IMR-90 (cell line): ENCODE data around the gene APOB. TPM values are rescaled to one million over a fixed set of nuclear protein-coding genes. Genes with fewer than 3 reads are reported as not detected.

Source experiments
- ATAC-seq: fragments of 200-7000 bp; cut with Tn5 transposase; 2 replicates; pipeline ENCODE4 v1.9.1; 2020; ENCODE audit warnings: low read depth, mild to moderate bottlenecking, moderate library complexity
- BruUV-seq: library from RNA; stranded (reverse); fragments of 400-500 nt; replicated peaks from 2 replicates; lab custom pipeline; 2021; lab: Mats Ljungman, UMichigan
- CTCF ChIA-PET: fragments of 300-600 bp; formaldehyde crosslinking; extraction: SDS; loops from one replicate; lab custom pipeline; 2021; ENCODE audit warnings: antibody characterized with exemption; lab: Yijun Ruan, JAX
- POLR2A ChIA-PET: fragments of 300-600 bp; sonication (Branson Sonifier 250); formaldehyde crosslinking; loops from one replicate; lab custom pipeline; 2022; ENCODE audit warnings: antibody characterized with exemption; ENCODE audit not compliant: unreplicated experiment; lab: Charles Lee
- DNase-seq: peaks from one replicate; pipeline ENCODE4 v3.0.0; 2013
- H2AFZ ChIP-seq: replicated peaks from 2 replicates; pipeline ENCODE3; 2013; ENCODE audit warnings: low read length, mild to moderate bottlenecking; ENCODE audit not compliant: poor library complexity
- H2AK5ac ChIP-seq: 2 replicates; pipeline ENCODE4 v1.6.1; 2013; ENCODE audit warnings: low read depth, low read length, inconsistent platforms
- H2AK9ac ChIP-seq: replicated peaks from 2 replicates; pipeline ENCODE3; 2013; ENCODE audit warnings: mild to moderate bottlenecking, low read depth, low read length, moderate library complexity; ENCODE audit not compliant: poor library complexity
- H2BK120ac ChIP-seq: 2 replicates; pipeline ENCODE4 v1.6.1; 2013; ENCODE audit warnings: low read depth, low read length, inconsistent platforms
- H2BK15ac ChIP-seq: 3 replicates; pipeline ENCODE4 v1.6.1; 2013; ENCODE audit warnings: low read depth, low read length, inconsistent platforms
- H2BK20ac ChIP-seq: 2 replicates; pipeline ENCODE4 v1.6.1; 2013; ENCODE audit warnings: low read depth, mild to moderate bottlenecking, inconsistent platforms, low read length, moderate library complexity
- H2BK5ac ChIP-seq: 2 replicates; pipeline ENCODE4 v1.6.1; 2013; ENCODE audit warnings: mild to moderate bottlenecking, low read depth, low read length, inconsistent platforms; ENCODE audit not compliant: poor library complexity, severe bottlenecking
- H3K14ac ChIP-seq: replicated peaks from 2 replicates; pipeline ENCODE4 v1.6.1; 2013; ENCODE audit warnings: low read depth, low read length, inconsistent platforms
- H3K18ac ChIP-seq: 2 replicates; pipeline ENCODE4 v1.6.1; 2013; ENCODE audit warnings: low read depth, low read length, control low read depth
- H3K23ac ChIP-seq: 2 replicates; pipeline ENCODE4 v1.6.1; 2013; ENCODE audit warnings: low read depth, low read length, inconsistent platforms
- H3K27ac ChIP-seq: 2 replicates; pipeline ENCODE4 v1.5.1; 2013; ENCODE audit warnings: mild to moderate bottlenecking, control low read depth, low read length; ENCODE audit not compliant: insufficient read depth
- H3K27me3 ChIP-seq: 2 replicates; pipeline ENCODE4 v1.6.1; 2013; ENCODE audit warnings: low read length; ENCODE audit not compliant: control insufficient read depth, insufficient read depth
- H3K36me3 ChIP-seq: 2 replicates; pipeline ENCODE4 v1.6.1; 2013; ENCODE audit warnings: low read length, mixed read lengths; ENCODE audit not compliant: control insufficient read depth, insufficient read depth
- H3K4ac ChIP-seq: 2 replicates; pipeline ENCODE4 v1.6.1; 2013; ENCODE audit warnings: low read depth, low read length, inconsistent platforms
- H3K4me1 ChIP-seq: 2 replicates; pipeline ENCODE4 v1.6.1; 2013; ENCODE audit warnings: low read length, mixed read lengths; ENCODE audit not compliant: control insufficient read depth, insufficient read depth
- H3K4me2 ChIP-seq: 2 replicates; pipeline ENCODE4 v1.6.1; 2013; ENCODE audit warnings: low read depth, mild to moderate bottlenecking, control low read depth, low read length, moderate library complexity
- H3K4me3 ChIP-seq: 2 replicates; pipeline ENCODE4 v1.5.1; 2013; ENCODE audit warnings: low read depth, mild to moderate bottlenecking, control low read depth, low read length, moderate library complexity; ENCODE audit not compliant: insufficient read depth
- H3K56ac ChIP-seq: 2 replicates; pipeline ENCODE4 v1.6.1; 2013; ENCODE audit warnings: low read length, inconsistent platforms; ENCODE audit not compliant: insufficient read depth; ENCODE audit errors: extremely low read depth
- H3K79me1 ChIP-seq, 2 experiments: 2 replicates each; pipeline ENCODE4 v1.6.1; 2013; ENCODE audit warnings: low read length in 2 of 2, inconsistent platforms in 1 of 2, low read depth in 1 of 2
- H3K9ac ChIP-seq: 2 replicates; pipeline ENCODE4 v1.6.1; 2013; ENCODE audit warnings: low read depth, low read length, control low read depth
- H3K9me1 ChIP-seq: 2 replicates; pipeline ENCODE4 v1.6.1; 2013; ENCODE audit warnings: low read length, inconsistent platforms; ENCODE audit not compliant: insufficient read depth
- H3K9me3 ChIP-seq: 2 replicates; pipeline ENCODE4 v1.6.1; 2013; ENCODE audit warnings: low read length; ENCODE audit not compliant: control insufficient read depth, insufficient read depth
- H4K20me1 ChIP-seq: 2 replicates; pipeline ENCODE4 v1.6.1; 2013; ENCODE audit warnings: low read length, inconsistent platforms; ENCODE audit not compliant: insufficient read depth
- H4K5ac ChIP-seq: 2 replicates; pipeline ENCODE4 v1.6.1; 2013; ENCODE audit warnings: mild to moderate bottlenecking, low read depth, low read length, control low read depth
- H4K8ac ChIP-seq, 2 experiments: 2 replicates each; pipeline ENCODE4 v1.6.1; 2013; ENCODE audit warnings: low read depth in 2 of 2, low read length in 2 of 2, control low read depth in 1 of 2, inconsistent platforms in 1 of 2
- H4K91ac ChIP-seq: 2 replicates; pipeline ENCODE4 v1.6.1; 2013; ENCODE audit warnings: low read depth, low read length, inconsistent platforms; ENCODE audit not compliant: insufficient read depth
- CEBPB ChIP-seq: IDR thresholded peaks from 2 replicates; pipeline ENCODE4 v1.6.1; 2012; ENCODE audit warnings: low read depth, low read length, improper control_type of control experiment
- CHD1 ChIP-seq: IDR thresholded peaks from 2 replicates; pipeline ENCODE4 v1.6.1; 2012; ENCODE audit warnings: low read depth, low read length, improper control_type of control experiment
- CTCF ChIP-seq: conservative IDR thresholded peaks from 2 replicates; pipeline ENCODE4 v1.5.1; 2012; ENCODE audit warnings: mild to moderate bottlenecking, low read depth, low read length, improper control_type of control experiment
- ELK1 ChIP-seq: fragments of 150-350 bp; IDR thresholded peaks from 2 replicates; pipeline ENCODE4 v1.6.1; 2016; ENCODE audit warnings: low read depth, mild to moderate bottlenecking, low read length, moderate library complexity, borderline replicate concordance
- FOS ChIP-seq: fragments of 150-350 bp; IDR thresholded peaks from 2 replicates; pipeline ENCODE4 v1.6.1; 2016; ENCODE audit warnings: low read depth, low read length
- MAFK ChIP-seq: IDR thresholded peaks from 2 replicates; pipeline ENCODE4 v1.6.1; 2012; ENCODE audit warnings: low read depth, low read length, improper control_type of control experiment
- MAZ ChIP-seq: IDR thresholded peaks from 2 replicates; pipeline ENCODE4 v1.6.1; 2012; ENCODE audit warnings: low read depth, mild to moderate bottlenecking, low read length, improper control_type of control experiment, moderate library complexity, borderline replicate concordance
- MXI1 ChIP-seq: IDR thresholded peaks from 2 replicates; pipeline ENCODE4 v1.6.1; 2012; ENCODE audit warnings: low read depth, mild to moderate bottlenecking, low read length, moderate library complexity, borderline replicate concordance
- NFE2L2 ChIP-seq: fragments of 150-350 bp; IDR thresholded peaks from 2 replicates; pipeline ENCODE4 v1.6.1; 2016; ENCODE audit warnings: low read depth, mild to moderate bottlenecking, low read length
- POLR2A ChIP-seq: IDR thresholded peaks from 2 replicates; pipeline ENCODE4 v1.6.1; 2012; ENCODE audit warnings: mild to moderate bottlenecking, low read depth, low read length
- RAD21 ChIP-seq: IDR thresholded peaks from 2 replicates; pipeline ENCODE4 v1.6.1; 2012; ENCODE audit warnings: low read length, improper control_type of control experiment
- RCOR1 ChIP-seq: IDR thresholded peaks from 2 replicates; pipeline ENCODE4 v1.6.1; 2012; ENCODE audit warnings: mild to moderate bottlenecking, low read length, improper control_type of control experiment; ENCODE audit not compliant: insufficient replicate concordance
- RFX5 ChIP-seq: IDR thresholded peaks from 2 replicates; pipeline ENCODE4 v1.8.0; 2012; ENCODE audit warnings: low read depth, mild to moderate bottlenecking, low read length, moderate library complexity
- SMC3 ChIP-seq: fragments of 150-350 bp; IDR thresholded peaks from 2 replicates; pipeline ENCODE4 v1.6.1; 2016; ENCODE audit warnings: low read depth, mild to moderate bottlenecking, antibody characterized with exemption, low read length, moderate library complexity
- USF2 ChIP-seq: fragments of 150-350 bp; IDR thresholded peaks from 2 replicates; pipeline ENCODE4 v1.6.1; 2017; ENCODE audit warnings: mild to moderate bottlenecking, antibody characterized with exemption, low read length, low read depth
- WGBS, 2 experiments: methylation state at CpG; one replicate each; pipeline versions ENCODE4 v1.1.5 to v1.1.7; 2013; ENCODE audit warnings: missing lambda C conversion rate in 2 of 2; ENCODE audit not compliant: insufficient read length in 1 of 2; ENCODE audit errors: extremely low coverage in 2 of 2; 5-methylcytosine and 5-hydroxymethylcytosine counted together
- dilution Hi-C: fragments of 300-500 bp; cut with HindIII; formaldehyde crosslinking; loops from one replicate; pipeline ENCODE4 v1.14.3; 2018; ENCODE audit warnings: low sequenced_read_pairs; ENCODE audit not compliant: unreplicated experiment
- in situ Hi-C: fragments of 300-500 bp; cut with MboI; formaldehyde crosslinking; loops from 3 replicates; pipeline ENCODE4 v1.14.3; 2019; ENCODE audit warnings: low sequenced_read_pairs, inconsistent platforms, mixed read lengths
- intact Hi-C: fragments of 100-400 bp; cut with micrococcal nuclease; formaldehyde crosslinking; loops from 2 replicates; pipeline ENCODE4 v1.10.0; 2022
- polyA plus RNA-seq, 3 experiments: library from polyadenylated mRNA; depleted of rRNA; stranded (reverse); fragments of >200 nt; gene quantifications; 2 replicates each; pipeline ENCODE4 v1.2.3, GENCODE V29; 2012; ENCODE audit warnings: low replicate concordance in 1 of 3
- total RNA-seq: library from RNA; depleted of rRNA; stranded (reverse); fragments of >200 nt; gene quantifications from 2 replicates; pipeline ENCODE4 v1.2.3, GENCODE V29; 2012

APOB gene
- total and polyA plus RNA-seq, 2 of the 4 experiments (the other 2 are of a cell fraction) = under 0.01 TPM; not detected in 1

GRCh38 chr2:21032338-21033236 is 11.3 kb downstream of the APOB start:
- no peak overlapping the region for H3K56ac ChIP-seq
- ATAC-seq = no peak
- TF ChIP-seq POLR2A (no peak), MXI1 (no peak), CTCF (no peak), CHD1 (no peak), RAD21 (no peak), RCOR1 (no peak), FOS (no peak), CEBPB (no peak), ELK1 (no peak), MAFK (no peak), MAZ (no peak), SMC3 (no peak), NFE2L2 (no peak), USF2 (no peak), RFX5 (no peak)

More at GRCh38 chr2:21032338-21033236, 11.3 kb downstream of the APOB start:
- Histone ChIP-seq H2AFZ (peak overlapping the region; percentile 27), H3K36me3 (no peaks in the 10 kb centered on the region), H3K4ac (no peak overlapping the region), H3K9ac (no peak overlapping the region), H4K5ac (no peak overlapping the region), H2BK120ac (no peak overlapping the region), H3K79me1 (no peaks in the 10 kb centered on the region), H3K4me2 (no peak overlapping the region), H2AK9ac (no peak overlapping the region), H3K14ac (no peak overlapping the region), H3K27me3 (no peaks in the 10 kb centered on the region), H3K4me3 (no peak overlapping the region), H4K20me1 (no peaks in the 10 kb centered on the region), H3K9me3 (no peaks in the 10 kb centered on the region), H2AK5ac (no peak overlapping the region), H3K9me1 (no peaks in the 10 kb centered on the region; the same call in 1 of the 2 replicates), H2BK15ac (no peak overlapping the region), H4K91ac (no peak overlapping the region), H2BK5ac (no peak overlapping the region), H3K27ac (no peak overlapping the region), H4K8ac (no peak overlapping the region), H3K4me1 (no peaks in the 10 kb centered on the region), H3K18ac (no peak overlapping the region), H3K23ac (no peak overlapping the region), H2BK20ac (no peak overlapping the region)
- intact Hi-C loops = no loop called here
- dilution Hi-C loops = no loop called here
- no peak for DNase-seq
- ChIA-PET POLR2A (no interaction called here), CTCF (no interaction called here)
- in situ Hi-C loops = no loop called here
- WGBS, 2 experiments = 40% methylated on average over 1 of the region's 14 CpGs; no CpG with 5 or more reads in 1 of the 2 experiments
- BruUV-seq = no TSS peak
